CMK (cell line): ENCODE measurements around the gene ACBD6.
"Not testable (repeated sequence)": the region's sequence is repeated elsewhere in the genome, so short reads cannot be mapped to it uniquely, and the experiment has no call there.

ENCODE experiments used
- DNase-seq: peaks from one replicate; pipeline ENCODE4 v3.0.0-alpha.2; 2010; ENCODE audit warnings: low read depth

ACBD6 gene

GRCh38 chr1:180488661-180489060 is 13.7 kb downstream of the ACBD6 start:
- DNase-seq = no peak

- no peak for DNase-seq
Observed at GRCh38 chr1:180486092-180486491, 16.3 kb downstream of the ACBD6 start.

- no peak for DNase-seq
Observed at GRCh38 chr1:180484490-180484889, 17.9 kb downstream of the ACBD6 start.

- peak; percentile 34 for DNase-seq
Observed at GRCh38 chr1:180482425-180483275, 19.7 kb downstream of the ACBD6 start.

GRCh38 chr1:180470031-180470430 is 32.3 kb downstream of the ACBD6 start:
- no peak for DNase-seq

GRCh38 chr1:180468311-180468710 is 34.1 kb downstream of the ACBD6 start:
- no peak for DNase-seq

- no peak for DNase-seq
Observed at GRCh38 chr1:180462102-180462501, 40.3 kb downstream of the ACBD6 start.

- DNase-seq = not testable (repeated sequence)
Observed at GRCh38 chr1:180461682-180462081, 40.7 kb downstream of the ACBD6 start.

- DNase-seq = no peak
Observed at GRCh38 chr1:180458807-180459206, 43.6 kb downstream of the ACBD6 start.

- DNase-seq = no peak
Observed at GRCh38 chr1:180456191-180456590, 46.2 kb downstream of the ACBD6 start.

- DNase-seq = no peak
Observed at GRCh38 chr1:180451504-180451903, 50.9 kb downstream of the ACBD6 start.

GRCh38 chr1:180444522-180444921 is 57.9 kb downstream of the ACBD6 start:
- no peak for DNase-seq

- no peak for DNase-seq
Observed at GRCh38 chr1:180440335-180440734, 62.0 kb downstream of the ACBD6 start.

- no peak for DNase-seq
Observed at GRCh38 chr1:180435566-180435965, 66.8 kb downstream of the ACBD6 start.

GRCh38 chr1:180433873-180434272 is 68.5 kb downstream of the ACBD6 start:
- DNase-seq = no peak

- no peak for DNase-seq
Observed at GRCh38 chr1:180431683-180432082, 70.7 kb downstream of the ACBD6 start.

GRCh38 chr1:180428782-180429695 is 73.3 kb downstream of the ACBD6 start:
- no peak for DNase-seq

- DNase-seq = no peak
Observed at GRCh38 chr1:180425952-180426351, 76.4 kb downstream of the ACBD6 start.

- DNase-seq = no peak
Observed at GRCh38 chr1:180424848-180425457, 77.4 kb downstream of the ACBD6 start.

- no peak for DNase-seq
Observed at GRCh38 chr1:180421614-180422013, 80.8 kb downstream of the ACBD6 start.

- DNase-seq = not testable (repeated sequence)
Observed at GRCh38 chr1:180421145-180421544, 81.2 kb downstream of the ACBD6 start.

- peak; percentile 31 for DNase-seq
Observed at GRCh38 chr1:180415985-180416633, 86.3 kb downstream of the ACBD6 start.
